GM18868 (cell line): ENCODE measurements around the gene KRTDAP.

ENCODE experiments used
- ATAC-seq: cut with Tn5 transposase; IDR thresholded peaks from one replicate; pipeline ENCODE4 v1.9.1; 2021; ENCODE audit warnings: mild to moderate bottlenecking, moderate library complexity; ENCODE audit not compliant: unreplicated experiment

The KRTDAP gene

GRCh38 chr19:35490364-35490763 lies at the start of gene KRTDAP:
Gene KRTDAP, minus strand, starts transcription at chr19:35490464. Its CDS starts 22 bp downstream, at chr19:35490442.
- ATAC-seq: no peak

GRCh38 chr19:35539850-35540249 lies 49.6 kb upstream of the KRTDAP start:
- ATAC-seq: no peak

- ATAC-seq: no peak
These were observed 49.0 kb upstream of the KRTDAP start for GRCh38 chr19:35539314-35539713.

- ATAC-seq: no peak
These were observed 44.7 kb upstream of the KRTDAP start for GRCh38 chr19:35534803-35535480.

GRCh38 chr19:35533822-35534392 lies 43.6 kb upstream of the KRTDAP start:
- ATAC-seq: no peak

- no peak for ATAC-seq
These were observed 43.0 kb upstream of the KRTDAP start, which contains the start of gene GAPDHS for GRCh38 chr19:35533201-35533821. Gene GAPDHS, plus strand, starts transcription at chr19:35533456. Its CDS starts 72 bp downstream, at chr19:35533528.

GRCh38 chr19:35531291-35531690 lies 41.0 kb upstream of the KRTDAP start:
- no peak for ATAC-seq

- no peak for ATAC-seq
These were observed 39.3 kb upstream of the KRTDAP start for GRCh38 chr19:35529241-35530218.

- no peak for ATAC-seq
These were observed 38.2 kb upstream of the KRTDAP start, which contains the start of gene SBSN for GRCh38 chr19:35528218-35529038. Gene SBSN, minus strand, starts transcription at chr19:35528311. Its CDS starts 30 bp downstream, at chr19:35528281.

- ATAC-seq: no peak
These were observed 35.6 kb upstream of the KRTDAP start for GRCh38 chr19:35525873-35526272.

- no peak for ATAC-seq
These were observed 34.0 kb upstream of the KRTDAP start for GRCh38 chr19:35524181-35524837.

- no peak for ATAC-seq
These were observed 32.6 kb upstream of the KRTDAP start for GRCh38 chr19:35522745-35523327.

- no peak for ATAC-seq
These were observed 31.0 kb upstream of the KRTDAP start for GRCh38 chr19:35521124-35521743.

- ATAC-seq: no peak
These were observed 29.0 kb upstream of the KRTDAP start for GRCh38 chr19:35519291-35519690.

- ATAC-seq: no peak
These were observed 28.0 kb upstream of the KRTDAP start for GRCh38 chr19:35518313-35518712.

- ATAC-seq: no peak
These were observed 27.1 kb upstream of the KRTDAP start for GRCh38 chr19:35517342-35517741.

- no peak for ATAC-seq
These were observed 26.0 kb upstream of the KRTDAP start for GRCh38 chr19:35516310-35516709.

GRCh38 chr19:35514282-35514809 lies 24.1 kb upstream of the KRTDAP start:
- no peak for ATAC-seq
